HG03520 (cell line): ENCODE measurements around the gene TMEM270.
"Not testable (repeated sequence)": the region's sequence is repeated elsewhere in the genome, so short reads cannot be mapped to it uniquely, and the experiment has no call there.

Experiments
- ATAC-seq: cut with Tn5 transposase; IDR thresholded peaks from one replicate; pipeline ENCODE4 v1.9.1; 2021; ENCODE audit warnings: mild to moderate bottlenecking, moderate library complexity; ENCODE audit not compliant: unreplicated experiment

Gene TMEM270

DNA sequence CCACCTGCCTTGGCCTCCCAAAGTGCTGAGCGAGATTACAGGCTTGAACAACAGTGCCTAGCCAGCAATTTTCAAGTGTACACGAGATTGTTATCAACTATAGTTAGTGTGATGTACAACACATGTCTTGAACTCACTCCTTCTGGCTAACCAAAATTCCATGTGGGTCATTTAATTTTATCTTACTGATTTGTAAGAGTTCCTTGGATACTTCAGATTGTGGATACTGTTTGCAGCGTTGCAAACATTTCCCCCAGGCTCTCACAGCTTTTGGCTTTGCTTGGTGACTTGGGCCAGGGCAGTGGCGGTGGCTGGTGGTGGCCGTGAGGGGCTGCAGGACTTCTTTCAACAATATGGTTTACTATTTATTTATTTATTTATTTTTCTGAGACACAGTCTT, 8.5 kb upstream of the TMEM270 start:
- ATAC-seq, result no peak

GRCh38 chr7:73856941-73857340, 4.0 kb upstream of the TMEM270 start:
- ATAC-seq, result no peak

DNA sequence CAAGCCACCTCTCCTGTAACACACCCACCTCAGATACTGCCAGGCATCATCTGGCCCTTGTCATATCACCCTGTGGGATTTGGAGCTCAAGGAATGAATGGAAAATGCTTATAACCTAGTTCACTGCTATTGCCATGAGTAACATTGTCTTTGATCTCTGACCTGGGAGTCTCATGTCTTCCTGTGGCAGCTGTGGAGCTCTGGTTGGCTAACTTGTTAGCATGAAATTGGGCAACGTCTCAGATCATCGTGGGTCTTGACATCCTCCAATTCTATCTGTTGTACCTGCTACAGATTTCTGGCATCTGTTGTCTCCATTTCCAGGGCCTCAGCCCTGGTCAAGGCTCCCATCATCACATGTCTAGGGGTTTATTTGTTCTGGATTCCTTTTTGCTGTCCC, 2.2 kb upstream of the TMEM270 start:
- no peak for ATAC-seq

DNA sequence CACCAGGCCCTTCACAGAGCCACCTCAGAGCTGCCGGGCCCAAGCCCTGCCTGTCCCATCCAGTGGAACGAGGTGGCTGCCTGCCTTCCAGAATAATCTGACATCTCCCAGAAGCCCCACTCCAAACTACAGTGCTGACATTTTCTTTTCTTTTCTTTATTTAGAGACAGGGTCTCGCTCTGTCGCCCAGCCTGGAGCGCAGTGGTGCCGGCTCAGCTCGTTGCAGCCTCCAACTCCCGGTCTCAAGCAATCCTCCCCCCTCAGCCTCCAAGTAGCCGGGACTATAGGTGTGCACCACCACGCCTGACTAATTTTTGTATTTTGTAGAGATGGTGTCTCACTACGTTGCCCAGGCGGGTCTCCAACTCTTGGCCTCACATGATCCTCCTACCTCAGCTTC, 346 bp downstream of the TMEM270 start:
- no peak for ATAC-seq

- no peak for ATAC-seq
Measured at GRCh38 chr7:73864981-73865711, 4.2 kb downstream of the TMEM270 start.

DNA sequence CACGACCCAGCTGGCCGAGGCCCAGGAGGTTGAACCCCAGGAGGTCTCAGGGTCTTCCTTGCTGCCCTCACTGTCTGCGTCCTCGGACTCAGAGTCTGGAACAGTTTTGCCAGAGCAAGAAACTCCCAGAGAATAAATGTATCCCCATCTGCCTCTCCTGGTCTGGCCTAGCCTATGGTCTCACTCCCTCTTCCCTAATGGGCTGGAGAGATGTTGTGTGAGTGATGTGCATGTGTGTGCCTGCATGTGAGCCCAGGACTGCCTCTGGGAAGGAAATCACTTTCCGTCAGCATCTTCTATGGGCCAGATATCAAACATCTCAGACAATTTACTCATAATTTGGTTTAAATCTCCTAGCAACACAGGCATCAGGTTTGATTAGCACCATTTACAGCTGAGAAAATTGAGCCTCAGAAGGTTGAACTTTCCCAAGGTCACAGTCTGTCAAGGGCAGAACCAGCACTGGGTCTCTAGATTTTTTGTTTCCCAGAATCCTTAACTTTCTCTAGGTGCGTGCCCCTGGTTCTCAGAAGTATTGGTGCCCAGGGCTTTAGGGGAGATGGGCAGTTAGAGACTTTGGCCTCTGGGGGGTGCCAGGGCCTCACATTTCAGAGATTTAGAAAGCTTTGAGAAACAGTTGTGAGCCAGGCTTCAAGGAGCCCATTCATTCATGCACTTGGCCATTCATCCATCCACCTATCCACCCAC, 4.9 kb downstream of the TMEM270 start:
- no peak for ATAC-seq

GRCh38 chr7:73866446-73866767, 5.4 kb downstream of the TMEM270 start:
- no peak for ATAC-seq

- no peak for ATAC-seq
Measured at GRCh38 chr7:73869011-73869798, 8.2 kb downstream of the TMEM270 start.

GRCh38 chr7:73870041-73870492, 9.1 kb downstream of the TMEM270 start:
- ATAC-seq, result no peak

- no peak for ATAC-seq
Measured at GRCh38 chr7:73871163-73872011, 10.4 kb downstream of the TMEM270 start.

DNA sequence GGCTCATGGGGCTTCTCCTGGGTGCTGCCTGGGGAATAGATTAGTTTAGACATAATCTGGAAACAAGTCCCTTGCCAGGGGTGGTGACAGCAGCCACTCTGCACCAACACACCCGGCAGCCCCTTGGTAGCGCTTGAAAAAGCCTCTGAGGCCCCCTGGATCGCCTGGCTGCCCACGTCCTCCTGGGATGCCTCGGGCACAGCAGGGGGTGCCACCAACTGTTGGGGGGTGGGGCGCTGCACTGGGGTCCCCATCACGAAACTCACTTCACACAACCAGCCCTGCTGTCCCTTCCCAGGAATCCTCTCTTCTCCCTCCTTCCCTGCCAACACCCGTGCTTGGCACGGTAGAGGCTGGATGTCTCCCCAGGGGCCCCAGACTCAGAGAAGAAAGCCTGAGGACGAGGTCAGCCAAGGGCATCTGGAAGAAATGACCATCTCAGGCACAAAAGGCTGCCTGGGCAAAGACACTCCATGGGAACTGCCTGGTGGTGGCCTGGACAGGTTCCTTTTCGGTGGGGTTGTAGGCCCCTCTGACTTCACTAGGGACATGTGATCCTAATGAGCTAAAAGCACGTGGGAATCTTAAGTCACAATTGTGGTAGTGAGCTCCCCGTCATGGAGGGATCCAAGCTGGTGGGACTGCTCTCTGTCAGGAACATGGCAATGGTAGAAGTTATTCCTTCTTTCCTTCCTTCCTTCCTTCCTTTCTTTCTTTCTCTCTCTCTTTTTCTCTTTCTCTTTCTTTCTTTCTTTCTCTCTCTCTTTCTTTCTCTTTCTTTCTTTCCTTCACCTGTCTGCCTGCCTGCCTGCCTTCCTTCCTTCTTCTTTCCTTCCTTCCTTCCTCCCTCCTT, 11.3 kb downstream of the TMEM270 start:
- ATAC-seq, result no peak

- no peak for ATAC-seq
Measured at GRCh38 chr7:73876361-73876760, 15.4 kb downstream of the TMEM270 start.

- no peak for ATAC-seq
Measured at GRCh38 chr7:73876973-73877372, 16.0 kb downstream of the TMEM270 start.

- no peak for ATAC-seq
Measured at GRCh38 chr7:73879977-73880681, 19.2 kb downstream of the TMEM270 start.

- ATAC-seq, result no peak
Measured at GRCh38 chr7:73880755-73881328, 19.9 kb downstream of the TMEM270 start.

DNA sequence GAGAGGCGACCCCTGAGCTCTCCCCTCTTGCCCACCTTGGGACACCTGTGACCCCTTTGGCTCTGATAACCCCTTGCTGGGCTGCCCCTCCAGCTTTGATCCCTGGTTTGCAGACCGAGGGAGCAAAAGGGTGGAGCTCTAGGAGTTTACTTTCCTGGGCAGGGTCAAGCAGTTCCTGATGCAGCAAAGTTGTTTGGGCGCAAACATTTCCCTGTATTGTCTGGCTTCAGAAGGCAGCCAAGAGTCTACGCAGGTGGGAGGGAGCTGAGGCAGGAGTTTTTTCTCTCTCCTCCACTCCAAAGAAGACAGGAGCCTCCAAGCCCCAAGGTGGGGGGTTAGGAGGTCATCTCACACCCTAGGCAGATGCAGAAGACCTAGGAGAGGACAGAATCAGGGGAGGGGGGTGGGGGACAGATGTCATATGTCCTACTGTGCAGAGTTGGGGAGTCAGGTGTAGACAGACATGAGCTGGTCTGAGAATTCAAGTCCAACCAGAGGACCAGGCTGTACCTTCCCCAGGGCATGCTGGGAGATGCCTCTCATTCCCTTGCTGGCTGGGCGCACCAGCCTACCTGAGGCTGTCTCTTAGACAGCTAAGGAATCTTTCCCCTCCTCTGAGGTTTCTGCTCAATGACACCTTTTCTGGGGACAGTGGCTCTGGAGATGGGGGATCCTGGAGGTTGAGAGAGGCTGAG, 20.5 kb downstream of the TMEM270 start:
- ATAC-seq, result no peak

- ATAC-seq, result no peak
Measured at GRCh38 chr7:73882047-73882402, 21.1 kb downstream of the TMEM270 start.

DNA sequence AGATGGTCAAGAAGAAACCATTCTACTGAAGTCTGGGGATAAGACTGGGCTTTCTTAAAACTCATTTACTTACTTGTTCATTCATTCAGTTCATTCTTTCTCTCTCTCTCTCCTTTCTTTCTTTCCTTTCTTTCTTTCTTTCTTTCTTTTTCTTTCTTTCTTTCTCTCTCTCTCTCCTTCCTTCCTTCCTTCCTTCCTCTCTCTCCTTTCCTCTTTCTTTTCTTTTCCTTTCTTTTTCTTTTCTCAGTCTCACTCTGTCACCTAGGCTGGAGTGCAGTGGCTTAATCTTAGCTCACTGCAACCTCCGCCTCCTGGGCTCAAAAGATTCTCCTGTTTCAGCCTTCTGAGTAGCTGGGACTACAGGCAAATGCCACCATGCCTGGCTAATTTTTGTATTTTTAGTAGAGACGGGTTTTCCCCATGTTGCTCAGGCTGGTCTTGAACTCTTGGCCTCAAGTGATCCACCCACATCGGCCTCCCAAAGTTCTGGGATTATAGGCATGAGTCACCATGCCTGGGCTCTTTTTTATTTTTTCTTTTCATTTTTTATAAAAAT, 24.0 kb downstream of the TMEM270 start:
- ATAC-seq, result not testable (repeated sequence)
